T-helper 1 cell treated with Interleukin-12 subunit alpha and Interleukin-12 subunit beta and Interleukin-4 antibody, amounts not matched to agents 30 ng/mL and 1 ng/mL, for 36 hours (primary cell): ENCODE results near the gene PNMA8A. TPM values are rescaled to one million over a fixed set of nuclear protein-coding genes. Genes with fewer than 3 reads are reported as not detected.
"Not testable (repeated sequence)": the region's sequence is repeated elsewhere in the genome, so short reads cannot be mapped to it uniquely, and the experiment has no call there.

Source experiments
- intact Hi-C: fragments of 100-400 bp; cut with micrococcal nuclease; formaldehyde crosslinking; loops from one replicate; pipeline ENCODE4 v1.15.1; 2024
- total RNA-seq: library from RNA; stranded (reverse); gene quantifications from 2 replicates; pipeline ENCODE4 v1.2.3, GENCODE V29; 2022

The PNMA8A gene
- total RNA-seq, 1 donor from 2014 or later = not detected

DNA sequence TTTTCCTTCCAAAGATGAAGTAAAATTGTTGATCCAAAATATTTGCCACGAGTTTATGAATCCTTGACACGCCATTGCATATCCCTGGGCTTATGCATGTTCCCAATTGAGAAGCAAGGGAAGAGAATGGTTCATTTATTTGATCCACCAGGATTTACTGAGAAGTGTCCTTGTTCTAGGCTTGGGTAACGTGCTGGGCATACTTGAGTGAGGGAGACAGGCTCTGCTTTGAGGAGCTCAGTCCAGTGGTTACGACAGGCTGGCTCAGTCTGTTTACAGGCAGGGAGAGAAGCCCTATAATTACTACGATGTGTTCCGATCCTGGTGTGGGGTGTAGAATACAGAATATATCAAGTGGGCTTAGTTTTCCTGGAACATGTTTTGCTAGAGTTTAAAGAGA, 36.4 kb downstream of the PNMA8A start:
- intact Hi-C loops = no loop called here

DNA sequence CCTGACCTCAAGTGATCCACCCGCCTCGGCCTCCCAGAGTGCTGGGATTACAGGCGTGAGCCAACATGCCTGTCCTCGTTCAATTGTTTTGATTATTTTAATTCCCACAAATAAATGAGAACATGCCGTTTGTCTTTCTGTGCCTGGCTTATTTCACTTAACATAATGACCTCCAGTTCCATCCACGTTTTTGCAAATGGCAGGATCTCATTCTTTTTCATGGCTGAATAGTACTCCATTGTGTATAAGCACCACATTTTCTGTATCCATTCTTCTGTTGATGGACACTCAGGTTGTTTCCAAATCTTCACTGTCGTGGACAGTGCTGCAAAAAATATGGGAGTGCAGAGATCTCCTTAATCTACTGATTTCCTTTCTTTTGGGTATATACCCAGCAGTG, 37.9 kb downstream of the PNMA8A start:
- intact Hi-C loops = not testable (repeated sequence)

DNA sequence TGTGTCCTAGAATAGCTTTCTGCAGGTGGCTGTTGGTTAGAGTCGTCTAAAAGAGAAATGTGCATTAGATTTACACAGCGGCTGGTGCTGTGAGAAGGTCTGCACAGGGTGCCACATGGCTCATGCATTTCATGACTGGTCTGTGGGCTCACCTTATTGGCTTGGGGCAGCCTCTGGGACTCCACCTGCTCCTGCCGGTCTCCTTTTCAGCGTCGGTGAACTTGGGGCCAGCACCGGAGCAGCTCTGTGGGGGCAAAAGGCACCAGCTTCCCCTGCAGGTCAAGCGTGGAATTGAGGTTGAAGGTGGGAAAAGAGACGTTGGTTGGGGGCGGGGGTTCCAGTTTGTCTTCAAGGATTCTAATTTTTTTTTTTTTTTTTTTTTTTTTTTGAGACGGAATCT, 39.5 kb downstream of the PNMA8A start:
- intact Hi-C loops = no loop called here

DNA sequence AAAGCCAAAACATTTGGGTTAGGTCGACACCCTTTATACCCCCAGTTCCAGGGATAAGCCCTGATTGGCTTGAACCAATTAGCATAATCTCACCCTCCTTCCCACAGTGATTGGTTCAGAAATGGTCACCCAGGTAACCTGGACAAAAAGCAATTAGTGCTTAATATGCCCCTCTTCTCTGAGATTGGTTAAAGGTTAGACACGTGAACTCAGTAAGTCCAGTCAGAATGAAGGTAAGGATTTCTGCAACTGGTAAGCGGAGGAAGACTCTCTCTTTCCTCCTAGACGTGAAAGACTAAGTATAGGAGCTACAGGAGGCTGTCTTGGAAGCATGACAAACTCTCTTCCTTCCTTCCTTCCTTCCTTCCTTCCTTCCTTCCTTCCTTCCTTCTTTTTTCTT, 41.4 kb downstream of the PNMA8A start:
- intact Hi-C loops = no loop called here

DNA sequence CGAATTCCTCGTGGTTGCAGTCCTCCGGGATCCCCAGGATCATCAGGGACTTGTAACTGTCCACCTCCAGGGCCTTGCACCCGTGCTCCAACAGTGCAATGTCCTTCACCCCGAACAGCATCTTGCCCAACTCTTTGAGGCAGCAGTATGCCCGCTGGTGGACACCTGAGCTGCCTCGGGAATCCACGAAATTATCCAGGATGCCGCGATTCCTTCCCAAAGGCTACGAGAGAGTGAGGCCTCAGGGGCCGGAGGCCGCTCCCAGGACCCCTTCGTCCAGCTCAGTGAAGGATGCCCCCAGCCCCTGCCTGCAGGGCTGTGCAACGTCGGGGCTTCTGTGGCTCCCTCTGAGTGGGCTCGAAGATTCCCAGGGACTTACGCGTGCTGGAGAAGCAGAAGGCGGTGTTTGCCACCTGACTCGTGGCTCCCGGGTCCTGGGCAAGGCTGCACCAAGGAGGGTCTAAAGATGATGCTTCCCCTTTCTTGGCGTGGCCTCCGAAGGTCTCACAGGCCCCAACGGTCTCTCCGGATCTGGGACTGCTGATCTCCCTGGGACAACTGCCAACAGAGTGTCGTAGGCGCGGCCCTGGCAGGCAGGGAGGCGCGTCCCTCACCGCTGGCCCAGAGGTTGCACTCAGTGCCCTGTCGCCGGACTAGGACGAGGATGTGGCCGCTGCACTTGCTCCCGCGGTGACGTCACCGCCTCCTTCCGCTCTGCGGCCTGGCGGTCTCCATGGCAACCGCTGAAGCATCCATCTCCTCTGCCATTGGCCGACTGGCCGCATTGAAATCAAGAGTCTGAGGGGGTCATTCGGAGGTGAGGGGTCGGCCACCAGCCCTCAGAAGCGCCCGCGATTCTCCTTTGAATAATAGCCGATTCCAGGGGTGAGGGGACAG, 42.9 kb downstream of the PNMA8A start, which contains the start of gene PNMA8C:
TSS of gene PNMA8C (minus strand) at position 698 of the 897 bp plus-strand sequence. CDS start at position 121, 577 bp downstream.
- intact Hi-C loops = no loop called here

DNA sequence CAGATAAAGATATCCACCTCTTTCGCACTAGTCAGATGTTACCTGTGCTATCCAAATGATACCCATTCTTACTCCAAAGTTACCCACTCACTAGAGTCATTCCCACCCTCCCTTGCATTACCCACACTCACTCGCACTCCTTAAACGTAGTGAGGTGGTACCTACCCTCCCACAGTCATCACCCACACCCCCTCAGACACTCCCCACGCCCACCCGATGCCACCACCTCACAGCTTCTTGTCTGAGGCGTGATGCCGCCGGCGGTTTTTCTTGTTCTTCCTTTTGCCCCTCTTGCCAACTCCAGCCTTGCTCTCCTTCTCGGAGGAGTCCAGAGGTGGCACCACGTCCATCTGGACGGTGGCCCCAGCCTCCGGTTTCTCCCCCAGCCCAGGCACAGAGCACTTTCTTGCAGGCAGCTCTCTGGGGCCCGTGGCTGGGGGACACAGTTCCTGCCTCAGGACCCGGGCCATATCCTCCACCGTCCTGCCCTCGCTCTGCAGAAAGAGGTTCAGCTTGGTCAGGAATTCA, 43.8 kb downstream of the PNMA8A start:
- intact Hi-C loops = no loop called here

DNA sequence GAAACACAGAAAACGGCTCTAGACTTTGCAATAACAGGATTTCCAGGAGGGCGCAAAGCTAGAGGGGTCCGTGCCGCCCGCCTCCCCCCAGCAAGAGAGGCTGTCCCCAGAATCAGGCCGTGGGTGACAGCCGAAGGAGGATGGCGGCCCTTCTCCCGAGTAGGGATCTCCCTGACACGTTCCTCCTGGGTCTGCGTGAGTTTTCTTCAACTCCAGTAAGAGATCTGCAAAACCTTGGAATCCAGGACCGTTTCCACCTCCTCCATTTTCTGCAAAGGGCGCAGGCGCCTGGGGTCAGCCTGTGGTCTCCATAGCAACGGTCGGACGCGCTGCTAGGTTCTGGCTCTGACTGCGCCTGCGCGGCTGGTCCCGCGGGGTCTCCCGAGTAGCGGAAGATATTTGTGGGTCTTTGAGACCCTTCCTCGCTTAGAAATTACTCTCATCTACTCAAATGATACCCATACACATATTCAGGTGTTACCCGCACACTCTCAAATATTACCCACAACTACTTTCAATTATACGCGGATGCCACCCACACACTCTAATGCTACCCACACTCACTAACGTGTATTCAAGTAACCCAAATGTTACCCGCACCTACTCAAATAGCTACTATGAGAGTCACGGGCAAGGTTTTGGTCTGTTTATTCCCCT, 44.7 kb downstream of the PNMA8A start:
- intact Hi-C loops = no loop called here

DNA sequence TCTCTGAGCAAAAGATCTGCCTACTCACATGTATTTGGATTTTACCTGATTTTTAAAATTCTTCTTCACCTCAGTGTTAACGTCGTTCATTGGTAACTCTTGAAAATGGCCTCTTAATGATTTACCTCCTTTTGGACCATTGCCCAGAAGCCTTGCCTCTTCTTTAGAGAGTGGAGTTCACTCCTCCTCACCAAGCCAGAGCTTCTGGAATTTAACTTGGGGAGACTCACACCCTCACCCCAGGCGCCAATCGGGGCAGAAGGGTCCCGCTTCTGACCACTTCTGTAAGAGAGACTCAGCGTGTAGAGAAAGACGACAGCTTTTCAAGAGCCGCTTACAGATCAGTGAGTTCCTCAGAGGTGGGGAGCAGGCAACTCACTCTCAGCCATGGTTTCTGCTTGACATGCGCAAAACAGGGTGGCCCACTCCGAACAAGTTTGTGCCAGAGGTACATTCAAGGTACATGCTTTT, 45.3 kb downstream of the PNMA8A start:
- intact Hi-C loops = no loop called here

DNA sequence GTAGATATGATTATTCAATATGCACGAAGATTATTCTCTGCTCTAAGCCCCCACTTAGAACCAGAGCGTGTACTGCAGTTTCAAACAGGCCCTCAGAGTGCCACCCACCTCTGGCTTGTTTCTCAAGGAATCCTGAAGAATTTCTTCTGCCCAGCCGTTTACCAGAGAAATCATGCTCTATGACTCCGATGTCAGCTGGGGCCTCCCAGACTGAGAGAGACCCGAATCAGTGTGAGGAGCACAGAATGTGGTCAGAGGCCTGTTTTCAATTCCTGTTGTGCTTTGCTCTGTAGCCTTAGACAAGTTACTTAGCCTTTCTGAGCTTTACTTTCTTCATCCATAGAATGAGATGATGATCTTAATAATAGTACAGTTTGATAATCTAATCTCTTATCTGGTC, 48.2 kb downstream of the PNMA8A start:
- intact Hi-C loops = no loop called here

DNA sequence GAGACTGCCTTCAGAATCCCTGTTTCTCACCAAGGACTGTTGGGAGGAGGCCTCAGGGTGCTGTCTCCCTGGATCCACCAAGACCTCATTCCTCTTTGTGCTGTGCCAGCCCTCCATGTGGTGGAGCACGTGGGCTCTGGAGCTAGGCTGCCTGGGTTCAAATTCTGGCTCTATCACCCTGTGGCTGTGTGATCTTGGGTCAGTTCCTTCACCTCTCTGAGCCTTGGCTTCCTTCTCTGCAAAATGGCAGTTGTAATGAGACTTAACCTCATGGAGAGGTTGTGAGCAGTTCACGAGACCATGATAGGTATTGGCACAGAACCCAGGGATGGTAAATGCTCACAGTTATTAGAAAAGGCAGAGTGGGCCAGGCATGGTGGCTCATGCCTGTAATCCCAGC, 49.0 kb downstream of the PNMA8A start:
- intact Hi-C loops = no loop called here

DNA sequence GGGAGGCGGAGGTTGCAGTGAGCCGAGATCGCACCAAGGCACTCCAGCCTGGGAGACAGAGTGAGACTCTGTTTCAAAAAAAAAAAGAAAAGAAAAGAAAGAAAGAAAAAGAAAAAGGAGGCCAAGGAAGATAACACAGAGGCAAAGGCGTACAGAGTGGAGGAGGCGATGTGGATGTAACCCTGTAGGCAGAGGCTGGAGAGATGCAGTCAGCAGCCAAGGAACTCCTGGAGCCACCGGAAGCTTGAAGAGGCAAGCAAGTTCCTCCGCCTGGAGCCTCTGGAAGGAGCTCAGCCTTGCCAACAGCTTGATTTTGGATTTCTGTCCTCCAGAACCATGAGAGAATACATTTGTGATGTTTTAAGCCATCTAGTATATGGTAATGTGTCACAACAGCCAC, 51.3 kb downstream of the PNMA8A start:
- intact Hi-C loops = no loop called here

Other genes starting within 250 kb of the PNMA8A start
- gene IGFL1, start 241.8 kb downstream of the PNMA8A start, total RNA-seq = not detected in 2 replicates
- gene HIF3A, start 174.5 kb downstream of the PNMA8A start, total RNA-seq = not detected in 2 replicates
- gene PPP5C, start 124.5 kb downstream of the PNMA8A start, total RNA-seq = 118 and 120 TPM in 2 replicates
- not detected in 2 replicates for gene CCDC8, start 58.0 kb downstream of the PNMA8A start, total RNA-seq
- not detected in 2 replicates for gene PNMA8C, start 42.6 kb downstream of the PNMA8A start, total RNA-seq
- gene PNMA8B, start 24.3 kb upstream of the PNMA8A start, total RNA-seq = not detected in 2 replicates
- 478 and 493 TPM in 2 replicates for gene CALM3, start 129.8 kb upstream of the PNMA8A start, total RNA-seq
- gene PTGIR, start 153.5 kb upstream of the PNMA8A start, total RNA-seq = 126 and 135 TPM in 2 replicates
- gene GNG8, start 164.6 kb upstream of the PNMA8A start, total RNA-seq = 13.2 and 14.6 TPM in 2 replicates
- gene DACT3, start 189.6 kb upstream of the PNMA8A start, total RNA-seq = 1.6 and 1.9 TPM in 2 replicates
- gene PRKD2, start 245.6 kb upstream of the PNMA8A start, total RNA-seq = 171 and 175 TPM in 2 replicates